Stimulated activated naive B cell treated with anti-CD40 and anti-IgM and Interleukin-4, amounts not matched to agents 10 μg/mL and 1 μg/mL and 100 μg/mL, for 72 hours (primary cell): Measurements from ENCODE around the gene OARD1.
"Not testable (repeated sequence)": the region's sequence is repeated elsewhere in the genome, so short reads cannot be mapped to it uniquely, and the experiment has no call there.

ENCODE experiments used
- ATAC-seq, 2 donors: fragments of 150-1000 bp; cut with Tn5 transposase; replicated peaks; 2 replicates each; pipeline ENCODE4 v1.10.0; 2021; ENCODE audit warnings: moderate library complexity in 1 of 2
- DNase-seq: peaks from one replicate; pipeline ENCODE4 v3.0.0; 2021
- H3K27ac Mint-ChIP-seq: one replicate; pipeline ENCODE4 v1.8.0; 2022; ENCODE audit warnings: mild to moderate bottlenecking, mixed read lengths
- H3K27me3 Mint-ChIP-seq, 2 donors: one replicate each; pipeline ENCODE4 v1.8.0; 2022; ENCODE audit warnings: mixed read lengths in 2 of 2
- H3K36me3 Mint-ChIP-seq, 2 donors: one replicate each; pipeline ENCODE4 v1.8.0; 2022; ENCODE audit warnings: mixed read lengths in 2 of 2, mild to moderate bottlenecking in 1 of 2
- H3K4me1 Mint-ChIP-seq, 2 donors: one replicate each; pipeline ENCODE4 v1.8.0; 2022; ENCODE audit warnings: mixed read lengths in 2 of 2, mild to moderate bottlenecking in 1 of 2
- H3K4me3 Mint-ChIP-seq, 2 donors: one replicate each; pipeline ENCODE4 v1.8.0; 2022; ENCODE audit warnings: mild to moderate bottlenecking in 2 of 2, mixed read lengths in 2 of 2, moderate library complexity in 1 of 2
- H3K9me3 Mint-ChIP-seq, 2 donors: one replicate each; pipeline ENCODE4 v1.8.0; 2022; ENCODE audit warnings: mixed read lengths in 2 of 2, mild to moderate bottlenecking in 1 of 2

The OARD1 gene, protein sequence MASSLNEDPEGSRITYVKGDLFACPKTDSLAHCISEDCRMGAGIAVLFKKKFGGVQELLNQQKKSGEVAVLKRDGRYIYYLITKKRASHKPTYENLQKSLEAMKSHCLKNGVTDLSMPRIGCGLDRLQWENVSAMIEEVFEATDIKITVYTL

DNA sequence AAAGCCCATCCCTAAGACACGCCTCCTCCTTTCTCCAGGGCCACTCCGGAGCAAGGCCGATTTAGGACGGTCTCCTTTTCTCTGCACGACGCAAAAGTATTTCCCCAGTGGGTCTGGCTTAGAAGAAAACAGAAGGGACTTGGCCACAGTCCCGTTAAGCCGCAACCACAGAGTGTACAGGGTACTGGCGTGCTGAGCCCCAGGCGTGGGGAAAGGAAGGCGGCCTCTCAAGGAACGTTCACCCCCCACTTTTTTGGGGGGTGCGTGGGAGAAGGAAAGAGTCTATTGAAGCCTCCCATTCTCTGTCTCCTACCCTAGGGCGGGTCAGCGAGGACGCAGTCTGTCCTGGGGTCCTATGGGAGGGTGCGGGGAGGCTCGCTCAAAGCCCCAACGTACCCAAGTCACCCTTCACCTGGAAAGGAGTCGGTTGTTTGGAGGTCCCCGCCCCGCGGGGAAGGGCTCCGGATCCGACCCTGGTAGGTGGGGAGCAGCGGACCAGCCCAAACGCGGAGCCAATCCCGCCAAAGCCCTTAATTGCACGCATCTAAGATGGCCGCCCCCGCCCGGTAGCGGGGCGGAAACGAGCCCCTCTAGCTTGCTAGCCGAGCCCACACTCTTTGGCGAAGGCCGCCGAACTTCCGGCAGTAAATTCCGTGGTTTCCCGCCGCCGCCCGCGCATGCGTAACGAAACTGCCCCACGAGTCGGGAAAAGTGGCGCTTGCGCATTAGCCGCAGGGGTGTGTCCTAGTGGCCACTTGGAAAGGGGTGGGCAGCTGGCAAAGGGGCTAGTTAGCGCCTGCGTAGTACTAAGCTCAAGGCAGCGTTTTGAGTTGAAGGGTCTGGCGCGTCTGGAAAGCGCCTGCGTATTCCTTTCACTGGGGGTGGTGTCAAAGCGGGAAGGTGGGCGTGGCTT lies at the start of gene OARD1:
Gene OARD1, minus strand, starts transcription at position 434 of the 913 bp plus-strand sequence. CDS start 722 bp downstream, outside the sequence.
- DNase-seq (peak; percentile 100), ATAC-seq (peak; percentile 83 to 84)
- H3K27ac Mint-ChIP-seq: peak within 1 kb of the TSS; percentile 99
- no peaks in the 10 kb centered on the region for H3K27me3 Mint-ChIP-seq
- peaks cover 26 to 42% of the 10 kb centered on the region in 2 donors for H3K4me1 Mint-ChIP-seq
- peaks cover 12 to 24% of the 10 kb centered on the region in 2 donors for H3K36me3 Mint-ChIP-seq
- peak within 1 kb of the TSS; percentile 92 to 97 for H3K4me3 Mint-ChIP-seq
- no peaks in the 10 kb centered on the region for H3K9me3 Mint-ChIP-seq

DNA sequence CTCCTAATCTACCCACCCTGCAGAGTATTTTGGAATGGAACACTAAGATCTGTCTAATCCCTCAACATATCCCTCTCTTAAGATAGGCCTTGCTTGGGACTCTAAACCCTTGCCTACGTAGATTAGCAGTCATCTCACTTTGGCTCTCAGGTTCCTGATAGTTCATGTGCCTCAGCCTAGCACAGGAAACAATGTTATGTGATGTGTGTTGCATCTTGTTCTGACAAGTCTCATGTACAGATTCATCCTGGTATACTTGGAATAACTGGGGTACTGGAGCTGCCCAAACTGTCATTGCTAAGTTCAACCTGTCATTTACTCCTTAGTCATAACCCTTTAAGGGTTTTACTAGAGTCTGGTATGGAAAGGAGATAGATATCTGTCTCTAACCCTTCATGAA lies 47.9 kb upstream of the OARD1 start:
- DNase-seq (no peak), ATAC-seq (no peak)
- H3K27ac Mint-ChIP-seq: no peak overlapping the region
- no peaks in the 10 kb centered on the region for H3K27me3 Mint-ChIP-seq
- H3K4me1 Mint-ChIP-seq: no peaks in the 10 kb centered on the region
- no peaks in the 10 kb centered on the region for H3K9me3 Mint-ChIP-seq
- H3K36me3 Mint-ChIP-seq: peaks cover 12 to 13% of the 10 kb centered on the region in 2 donors
- H3K4me3 Mint-ChIP-seq: no peak overlapping the region

DNA sequence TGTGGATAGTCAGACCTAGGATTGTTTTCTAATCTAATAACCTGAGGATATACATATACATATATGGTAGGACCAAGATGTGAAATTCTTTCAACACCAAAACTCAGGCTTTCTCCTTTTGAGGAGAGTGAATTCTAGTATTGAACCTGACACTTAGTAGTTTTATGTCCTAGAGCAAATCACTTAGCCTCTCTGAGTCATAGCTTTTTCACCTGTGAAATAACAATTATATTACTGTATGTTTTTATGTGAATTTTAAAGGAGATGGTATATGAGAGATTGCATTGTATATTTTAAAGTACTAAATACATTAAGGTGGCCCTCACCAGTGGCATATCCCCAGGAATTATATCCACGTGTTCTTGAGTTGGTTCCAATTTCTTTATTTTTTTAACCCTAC lies 47.4 kb upstream of the OARD1 start:
- ATAC-seq (no peak), DNase-seq (no peak)
- no peaks in the 10 kb centered on the region for H3K9me3 Mint-ChIP-seq
- H3K36me3 Mint-ChIP-seq: peaks cover 12 to 16% of the 10 kb centered on the region in 2 donors
- H3K4me3 Mint-ChIP-seq: no peak overlapping the region
- H3K4me1 Mint-ChIP-seq: no peaks in the 10 kb centered on the region
- H3K27ac Mint-ChIP-seq: no peak overlapping the region
- no peaks in the 10 kb centered on the region for H3K27me3 Mint-ChIP-seq

DNA sequence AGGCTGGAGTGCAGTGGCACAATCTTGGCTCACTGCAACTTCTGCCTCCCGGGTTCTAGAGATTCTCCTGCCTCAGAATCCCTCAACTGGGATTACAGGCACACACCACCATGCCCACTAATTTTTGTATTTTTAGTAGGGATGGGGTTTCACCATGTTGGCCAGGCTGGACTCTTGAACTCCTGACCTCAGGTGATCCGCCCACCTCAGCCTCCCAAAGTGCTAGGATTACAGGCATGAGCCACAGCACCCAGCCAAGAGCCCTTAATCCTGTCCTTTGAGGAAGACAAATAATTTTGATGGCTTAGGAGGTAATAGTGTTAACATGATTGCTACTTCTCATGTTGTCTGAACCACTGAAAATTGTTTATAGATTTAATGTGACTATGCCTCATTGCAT lies 42.9 kb upstream of the OARD1 start:
- not testable (repeated sequence) for H3K9me3 Mint-ChIP-seq, H3K27ac Mint-ChIP-seq, H3K4me3 Mint-ChIP-seq, H3K4me1 Mint-ChIP-seq, ATAC-seq, DNase-seq, H3K27me3 Mint-ChIP-seq
- peaks cover 10 to 11% of the 10 kb centered on the region in 2 donors for H3K36me3 Mint-ChIP-seq

DNA sequence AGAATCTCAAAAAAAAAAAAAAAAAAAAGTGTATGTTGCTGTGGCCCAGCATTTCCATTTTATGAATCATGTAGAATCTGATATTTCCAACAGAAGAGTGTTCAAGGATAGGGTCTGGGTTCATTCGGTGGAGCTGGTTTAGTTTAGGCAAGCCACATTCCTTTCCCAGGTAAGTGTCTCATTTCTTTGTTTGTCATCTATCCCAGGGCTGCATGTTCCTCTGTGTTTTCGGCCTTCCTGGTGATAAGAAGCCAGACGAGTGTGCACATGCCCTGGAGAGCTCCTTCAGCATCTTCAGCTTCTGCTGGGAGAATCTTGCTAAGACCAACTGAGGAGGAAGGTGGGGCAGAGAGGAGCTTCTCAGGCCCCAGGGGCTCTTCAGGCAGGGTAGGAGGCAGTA lies 38.9 kb upstream of the OARD1 start:
- ATAC-seq (no peak), DNase-seq (no peak)
- Mint-ChIP-seq H3K9me3 (no peaks in the 10 kb centered on the region), H3K27me3 (no peaks in the 10 kb centered on the region), H3K4me1 (no peaks in the 10 kb centered on the region), H3K4me3 (no peak overlapping the region), H3K27ac (no peak overlapping the region), H3K36me3 (peaks cover 16 to 19% of the 10 kb centered on the region in 2 donors)

DNA sequence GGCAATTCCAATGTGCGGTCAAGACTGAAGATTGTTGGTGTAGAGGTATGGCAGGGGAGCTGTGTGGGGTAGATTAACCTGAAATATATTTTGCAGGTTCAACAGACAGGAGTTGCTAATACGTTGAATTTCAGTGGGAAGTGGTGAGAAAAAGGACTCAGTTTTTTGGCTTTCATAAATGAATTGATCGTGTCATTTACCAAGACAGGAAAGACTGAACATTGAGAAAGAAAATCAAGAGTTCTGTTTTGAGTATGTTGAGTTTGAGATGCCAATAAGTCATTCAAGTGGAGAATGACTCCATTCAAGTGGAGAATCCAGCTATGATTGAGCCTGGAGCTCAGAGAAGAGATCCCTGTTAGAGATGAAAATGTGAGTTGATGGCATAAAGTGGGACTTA lies 31.7 kb upstream of the OARD1 start:
- no peak for ATAC-seq
- Mint-ChIP-seq H3K27ac (no peak overlapping the region), H3K9me3 (no peaks in the 10 kb centered on the region), H3K4me1 (peaks cover 1 to 5% of the 10 kb centered on the region in 2 donors), H3K36me3 (peaks cover 22% of the 10 kb centered on the region in 2 donors), H3K4me3 (no peak overlapping the region), H3K27me3 (no peaks in the 10 kb centered on the region)
- DNase-seq: no peak

DNA sequence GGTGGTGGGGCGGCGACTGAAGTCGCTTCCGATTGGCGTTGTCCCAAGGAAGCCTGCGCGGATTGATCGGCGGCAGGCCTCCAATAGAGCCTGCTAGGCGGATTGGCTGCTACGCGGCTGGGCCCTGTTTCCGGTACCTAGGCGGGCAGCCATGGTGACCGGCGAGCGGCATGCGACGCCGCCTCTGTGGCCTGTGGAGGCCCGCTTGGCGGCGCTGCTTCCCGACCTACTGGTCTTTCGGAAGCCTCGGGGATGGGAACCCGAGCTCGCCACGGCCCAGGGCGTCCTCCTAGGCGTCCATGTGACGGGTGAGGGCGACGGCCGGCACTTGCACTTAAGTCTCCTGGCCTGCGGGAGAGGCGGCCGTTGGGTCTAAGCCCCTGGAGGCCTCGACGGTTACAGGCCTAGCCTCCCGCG lies 28.7 kb upstream of the OARD1 start:
- Mint-ChIP-seq H3K4me1 (peaks cover 1 to 5% of the 10 kb centered on the region in 2 donors), H3K27ac (no peak overlapping the region), H3K27me3 (no peaks in the 10 kb centered on the region), H3K36me3 (peaks cover 31 to 39% of the 10 kb centered on the region in 2 donors), H3K4me3 (no peak overlapping the region), H3K9me3 (no peaks in the 10 kb centered on the region)
- DNase-seq (no peak), ATAC-seq (no peak)

DNA sequence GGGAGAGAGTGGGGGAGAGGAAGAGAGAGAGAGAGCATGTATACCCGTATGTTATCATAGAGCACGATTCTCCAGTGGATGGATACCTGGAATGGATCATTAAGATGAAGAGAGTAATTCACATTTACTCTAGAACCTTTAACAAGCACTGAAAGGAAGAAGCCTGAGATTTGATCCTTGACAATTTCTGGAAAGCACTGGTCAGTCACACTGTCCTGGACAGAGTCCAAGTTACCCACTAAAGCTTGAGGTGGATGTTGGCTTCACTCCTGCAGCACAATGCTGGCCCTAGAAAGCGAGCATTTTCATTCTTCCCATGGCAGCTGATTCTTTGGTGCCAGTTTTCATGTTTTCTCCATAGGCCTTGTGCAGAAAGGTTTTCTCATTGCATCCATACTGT lies 26.2 kb upstream of the OARD1 start:
- Mint-ChIP-seq H3K36me3 (peaks cover 41 to 49% of the 10 kb centered on the region in 2 donors), H3K27me3 (no peaks in the 10 kb centered on the region), H3K27ac (no peak overlapping the region), H3K4me1 (peaks cover 1 to 5% of the 10 kb centered on the region in 2 donors), H3K9me3 (no peaks in the 10 kb centered on the region), H3K4me3 (no peak overlapping the region)
- DNase-seq (no peak), ATAC-seq (no peak)

DNA sequence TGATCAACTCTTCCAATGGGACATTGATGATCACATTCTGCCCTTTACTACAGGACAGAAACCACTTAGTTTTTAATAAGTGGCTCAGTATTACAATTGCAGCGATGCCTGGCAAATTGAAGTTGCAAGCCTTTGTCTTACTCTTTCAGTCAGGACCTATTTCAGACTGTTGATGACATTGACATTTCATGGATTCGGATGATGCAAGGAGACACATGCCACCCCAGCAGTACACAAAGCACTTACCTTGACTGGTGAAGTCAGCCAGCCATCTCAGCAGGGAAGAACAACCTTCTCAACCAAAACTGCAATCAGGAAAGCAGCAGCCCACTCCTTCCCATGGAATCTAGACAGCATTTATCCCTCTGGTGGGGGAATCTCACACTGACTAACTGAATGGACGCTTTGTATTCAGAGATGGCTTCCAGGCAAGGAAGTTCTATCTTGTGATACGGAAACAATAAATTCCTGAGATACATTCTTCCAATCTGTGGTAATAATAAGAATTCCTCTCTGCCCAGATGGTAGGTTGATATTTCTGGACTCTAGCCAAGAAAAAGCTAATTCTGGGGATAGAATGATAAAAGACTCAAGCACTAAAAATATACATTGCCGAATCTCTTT lies 25.4 kb upstream of the OARD1 start:
- H3K4me1 Mint-ChIP-seq: peaks cover 1 to 5% of the 10 kb centered on the region in 2 donors
- H3K36me3 Mint-ChIP-seq: peaks cover 41 to 52% of the 10 kb centered on the region in 2 donors
- H3K27ac Mint-ChIP-seq: no peak overlapping the region
- ATAC-seq (no peak), DNase-seq (no peak)
- H3K27me3 Mint-ChIP-seq: no peaks in the 10 kb centered on the region
- no peak overlapping the region for H3K4me3 Mint-ChIP-seq
- H3K9me3 Mint-ChIP-seq: no peaks in the 10 kb centered on the region

DNA sequence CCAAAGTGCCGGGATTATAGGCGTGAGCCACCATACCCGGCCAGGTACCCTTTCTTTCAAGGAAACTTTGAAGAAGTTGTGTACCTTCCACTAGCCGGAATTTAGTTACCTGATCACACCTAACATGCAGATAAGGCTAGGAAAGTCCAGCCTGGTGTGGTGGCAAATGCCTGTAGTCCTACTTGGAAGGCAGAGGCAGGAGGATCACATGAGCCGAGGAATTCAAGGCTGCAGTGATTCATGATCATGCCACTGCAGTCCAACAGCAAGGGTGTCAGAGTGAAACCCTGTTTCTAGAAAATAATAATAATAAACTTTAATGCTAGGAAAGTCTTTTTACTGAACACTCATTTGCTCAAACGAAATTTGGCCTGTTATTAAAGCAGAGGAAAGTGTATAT lies 21.6 kb upstream of the OARD1 start:
- peaks cover 32 to 57% of the 10 kb centered on the region in 2 donors for H3K36me3 Mint-ChIP-seq
- no peaks in the 10 kb centered on the region for H3K9me3 Mint-ChIP-seq
- no peaks in the 10 kb centered on the region for H3K4me1 Mint-ChIP-seq
- no peak overlapping the region for H3K4me3 Mint-ChIP-seq
- peak overlapping the region; percentile 5 for H3K27ac Mint-ChIP-seq
- no peak for ATAC-seq
- H3K27me3 Mint-ChIP-seq: no peaks in the 10 kb centered on the region
- DNase-seq: no peak

DNA sequence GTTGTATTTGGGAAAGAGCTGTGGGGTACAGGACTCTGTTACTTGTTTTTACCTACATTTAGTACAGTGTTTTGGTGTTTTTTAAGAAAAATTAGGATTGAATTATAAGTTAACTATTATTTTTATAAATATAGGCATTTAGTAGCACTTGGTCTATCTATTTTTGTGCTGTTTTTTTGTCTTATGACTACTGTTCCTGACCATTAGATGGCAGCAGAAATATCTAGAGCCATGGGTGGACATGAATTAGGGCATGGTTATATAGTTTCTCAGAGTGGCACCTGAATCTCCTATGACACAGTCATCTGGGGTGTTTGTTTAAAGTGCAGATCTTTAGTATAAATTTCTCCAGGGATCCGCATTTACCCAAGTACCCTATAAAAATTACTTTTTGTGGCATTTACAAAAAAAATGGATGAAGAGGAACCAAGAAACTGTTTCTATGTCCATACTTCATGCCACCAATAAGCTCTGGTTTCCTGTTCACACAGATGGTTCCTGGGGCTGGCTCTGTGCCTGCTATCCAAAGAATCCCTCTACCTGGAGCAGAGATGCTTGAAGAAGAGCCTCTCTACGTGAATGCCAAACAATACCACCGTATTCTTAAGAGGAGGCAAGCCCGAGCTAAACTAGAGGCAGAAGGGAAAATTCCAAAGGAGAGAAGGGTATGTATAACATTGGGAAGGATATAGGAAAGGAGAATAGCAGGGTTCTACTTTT lies 20.4 kb upstream of the OARD1 start:
- ATAC-seq: peak; percentile 52 to 53

DNA sequence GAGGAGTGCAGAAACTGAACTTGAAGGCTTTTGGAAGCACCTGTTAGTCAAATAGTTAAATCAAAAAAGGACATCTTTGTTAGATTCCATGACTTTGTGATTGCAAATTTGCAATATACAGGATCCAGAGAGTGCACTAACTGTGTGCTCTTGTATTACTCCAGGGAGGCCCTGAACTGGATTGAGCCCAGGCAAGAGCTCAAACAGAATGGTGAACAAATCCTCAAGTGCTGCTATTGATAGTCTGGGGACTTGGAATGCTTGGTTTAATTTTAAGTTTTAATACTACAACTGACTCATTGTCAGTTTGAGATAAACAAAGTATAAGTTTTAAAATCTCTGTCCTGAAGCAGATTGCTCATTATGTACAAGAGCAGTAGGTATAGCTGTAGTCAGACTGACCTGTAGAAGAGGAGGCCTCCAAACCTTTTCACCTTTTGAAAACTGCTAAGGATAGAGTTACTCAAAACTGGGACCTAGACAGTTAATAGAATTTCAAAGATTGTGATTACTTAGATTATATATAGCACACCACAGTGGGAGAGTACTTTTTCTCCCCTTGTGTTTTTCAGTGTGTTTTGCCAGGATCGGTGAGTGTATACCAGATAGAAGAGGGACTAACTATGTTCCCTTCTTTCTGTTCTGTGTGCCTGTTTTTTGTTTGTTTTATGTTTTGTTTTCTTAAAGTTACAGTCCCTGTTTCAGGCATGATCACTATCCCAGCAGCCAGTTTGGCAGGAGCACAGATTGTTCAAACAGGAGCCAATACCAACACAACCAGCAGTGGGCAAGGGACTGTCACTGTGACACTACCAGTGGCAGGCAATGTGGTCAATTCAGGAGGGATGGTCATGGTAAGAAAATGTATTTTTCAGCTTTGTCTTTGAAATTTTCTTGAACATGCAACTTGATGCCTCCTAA lies 18.9 kb upstream of the OARD1 start:
- DNase-seq (no peak), ATAC-seq (no peak)
- Mint-ChIP-seq H3K4me1 (no peaks in the 10 kb centered on the region), H3K27me3 (no peaks in the 10 kb centered on the region), H3K27ac (no peak overlapping the region), H3K9me3 (no peaks in the 10 kb centered on the region), H3K36me3 (peaks cover 21 to 42% of the 10 kb centered on the region in 2 donors), H3K4me3 (no peak overlapping the region)

More for the DNA sequence above, 20.4 kb upstream of the OARD1 start:
- no peaks in the 10 kb centered on the region for H3K9me3 Mint-ChIP-seq
- H3K27ac Mint-ChIP-seq: no peak overlapping the region
- H3K4me3 Mint-ChIP-seq: no peak overlapping the region
- no peaks in the 10 kb centered on the region for H3K4me1 Mint-ChIP-seq
- no peak for DNase-seq
- H3K27me3 Mint-ChIP-seq: no peaks in the 10 kb centered on the region
- H3K36me3 Mint-ChIP-seq: peaks cover 28 to 52% of the 10 kb centered on the region in 2 donors

DNA sequence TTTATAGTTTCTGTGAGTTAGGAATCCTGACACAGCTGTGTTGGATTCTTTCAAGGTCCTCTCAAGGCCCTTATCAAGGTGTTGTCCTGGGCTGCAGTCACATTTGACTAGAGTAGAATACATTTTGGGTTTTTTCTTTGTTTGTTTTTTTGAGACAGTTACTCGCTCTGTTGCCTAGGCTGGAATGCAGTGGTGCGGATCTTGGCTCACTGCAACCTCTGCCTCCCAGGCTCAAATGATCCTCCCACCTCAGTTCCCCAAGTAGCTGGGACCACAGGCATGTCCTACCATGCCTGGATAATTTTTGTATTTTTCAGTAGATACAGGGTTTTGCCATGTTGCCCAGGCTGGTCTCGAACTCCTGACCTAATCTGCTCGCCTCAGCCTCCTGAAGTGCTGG lies 16.3 kb upstream of the OARD1 start:
- Mint-ChIP-seq H3K27me3 (no peaks in the 10 kb centered on the region), H3K4me3 (no peak overlapping the region), H3K9me3 (no peaks in the 10 kb centered on the region), H3K36me3 (peaks cover 13 to 45% of the 10 kb centered on the region in 2 donors), H3K4me1 (peaks cover 0 to 2% of the 10 kb centered on the region in 2 donors), H3K27ac (no peak overlapping the region)
- no peak for DNase-seq
- no peak for ATAC-seq
